ENCODE measurements around the gene SEZ6. TPM values are rescaled to one million over a fixed set of nuclear protein-coding genes. Genes with fewer than 3 reads are reported as not detected.

The SEZ6 gene
- polyA plus RNA-seq, 4 donors: 0.29 to 1.3 (median 0.47) TPM

- DNase-seq (ENCODE audit: low read depth in 4 of 4, low spot score in 3 of 4): no peak
These were observed 31.9 kb upstream of the SEZ6 start for GRCh38 chr17:29037739-29038084.

- DNase-seq (ENCODE audit: low read depth in 4 of 4, low spot score in 3 of 4): no peak
These were observed 30.8 kb upstream of the SEZ6 start for GRCh38 chr17:29036584-29036983.

- no peak for DNase-seq (ENCODE audit: low read depth in 4 of 4, low spot score in 3 of 4)
These were observed 28.7 kb upstream of the SEZ6 start for GRCh38 chr17:29034510-29034909.

GRCh38 chr17:29032857-29033197, 27.0 kb upstream of the SEZ6 start:
- no peak for DNase-seq (ENCODE audit: low read depth in 4 of 4, low spot score in 3 of 4)

GRCh38 chr17:29032013-29032856, 26.4 kb upstream of the SEZ6 start:
- no peak for DNase-seq (ENCODE audit: low read depth in 4 of 4, low spot score in 3 of 4)

- DNase-seq (ENCODE audit: low read depth in 4 of 4, low spot score in 3 of 4): no peak
These were observed 25.7 kb upstream of the SEZ6 start for GRCh38 chr17:29031488-29031887.

GRCh38 chr17:29024316-29024952, 18.6 kb upstream of the SEZ6 start:
- no peak for DNase-seq (ENCODE audit: low read depth in 4 of 4, low spot score in 3 of 4)

- DNase-seq (ENCODE audit: low read depth in 4 of 4, low spot score in 3 of 4): no peak
These were observed 16.2 kb upstream of the SEZ6 start for GRCh38 chr17:29022074-29022473.

GRCh38 chr17:29021226-29021625, 15.4 kb upstream of the SEZ6 start:
- no peak for DNase-seq (ENCODE audit: low read depth in 4 of 4, low spot score in 3 of 4)

GRCh38 chr17:29020576-29020975, 14.7 kb upstream of the SEZ6 start:
- DNase-seq (ENCODE audit: low read depth in 4 of 4, low spot score in 3 of 4): no peak

GRCh38 chr17:29019475-29020181, 13.8 kb upstream of the SEZ6 start:
- DNase-seq (ENCODE audit: low read depth in 4 of 4, low spot score in 3 of 4): no peak

- DNase-seq (ENCODE audit: low read depth in 4 of 4, low spot score in 3 of 4): no peak
These were observed 13.1 kb upstream of the SEZ6 start for GRCh38 chr17:29018788-29019474.

GRCh38 chr17:29016345-29017210, 10.7 kb upstream of the SEZ6 start:
- DNase-seq (ENCODE audit: low read depth in 4 of 4, low spot score in 3 of 4): no peak

- no peak for DNase-seq (ENCODE audit: low read depth in 4 of 4, low spot score in 3 of 4)
These were observed 8.9 kb upstream of the SEZ6 start for GRCh38 chr17:29014716-29015115.

- DNase-seq (ENCODE audit: low read depth in 4 of 4, low spot score in 3 of 4): no peak
These were observed 6.7 kb upstream of the SEZ6 start for GRCh38 chr17:29012535-29012934.

- no peak for DNase-seq (ENCODE audit: low read depth in 4 of 4, low spot score in 3 of 4)
These were observed 4.8 kb upstream of the SEZ6 start for GRCh38 chr17:29010586-29010985.

GRCh38 chr17:29010129-29010528, 4.3 kb upstream of the SEZ6 start:
- no peak for DNase-seq (ENCODE audit: low read depth in 4 of 4, low spot score in 3 of 4)

- no peak for DNase-seq (ENCODE audit: low read depth in 4 of 4, low spot score in 3 of 4)
These were observed 2.8 kb upstream of the SEZ6 start for GRCh38 chr17:29008591-29008990.

- no peak for DNase-seq (ENCODE audit: low read depth in 4 of 4, low spot score in 3 of 4)
These were observed 2.1 kb upstream of the SEZ6 start for GRCh38 chr17:29007860-29008455.

- DNase-seq (ENCODE audit: low read depth in 4 of 4, low spot score in 3 of 4): no peak
These were observed 1.6 kb upstream of the SEZ6 start for GRCh38 chr17:29007456-29007855.
